OCI-LY1 (cell line): ENCODE measurements around the gene TUT1.

Experiments
- H2AFZ ChIP-seq: fragments of 200-600 bp; sonication (generic), shearing (Covaris generic); 2 replicates; pipeline ENCODE4 v1.6.0; 2014; ENCODE audit warnings: antibody characterized with exemption, mild to moderate bottlenecking, low read length
- H3F3A ChIP-seq: fragments of 200-600 bp; sonication (generic), shearing (Covaris generic); 2 replicates; pipeline ENCODE4 v1.6.0; 2014; ENCODE audit warnings: mild to moderate bottlenecking, antibody characterized with exemption, low read length, moderate library complexity; ENCODE audit not compliant: insufficient read depth
- H3K27ac ChIP-seq: fragments of 200-600 bp; sonication (generic); 2 replicates; pipeline ENCODE4 v1.5.1; 2014; ENCODE audit warnings: low read length, mixed run types, mild to moderate bottlenecking, low read depth; ENCODE audit not compliant: poor library complexity, severe bottlenecking
- H3K27me3 ChIP-seq: fragments of 200-600 bp; sonication (generic); 2 replicates; pipeline ENCODE4 v1.6.0; 2014; ENCODE audit warnings: antibody characterized with exemption, mild to moderate bottlenecking, low read length, moderate library complexity; ENCODE audit not compliant: insufficient read depth
- H3K36me3 ChIP-seq: fragments of 200-600 bp; sonication (generic); 2 replicates; pipeline ENCODE4 v1.6.1; 2014; ENCODE audit warnings: mild to moderate bottlenecking, antibody characterized with exemption, low read length, moderate library complexity, mixed read lengths; ENCODE audit not compliant: insufficient read depth
- H3K4me1 ChIP-seq: fragments of 200-600 bp; sonication (generic); 2 replicates; pipeline ENCODE4 v1.5.1; 2014; ENCODE audit warnings: mild to moderate bottlenecking, low read length, moderate library complexity; ENCODE audit not compliant: insufficient read depth, severe bottlenecking
- H3K4me2 ChIP-seq: fragments of 200-600 bp; sonication (generic), shearing (Covaris generic); 2 replicates; pipeline ENCODE4 v1.6.1; 2014; ENCODE audit warnings: low read length
- H3K4me3 ChIP-seq: fragments of 200-600 bp; sonication (generic); 2 replicates; pipeline ENCODE4 v1.5.1; 2014; ENCODE audit warnings: low read length, low read depth, mild to moderate bottlenecking, mixed read lengths; ENCODE audit not compliant: poor library complexity, severe bottlenecking
- H3K79me2 ChIP-seq: fragments of 200-600 bp; shearing (Covaris generic); 2 replicates; pipeline ENCODE4 v1.6.1; 2016; ENCODE audit warnings: mixed run types, low read length, mixed read lengths; ENCODE audit not compliant: insufficient read depth
- H3K9ac ChIP-seq: fragments of 200-600 bp; sonication (generic), shearing (Covaris generic); 2 replicates; pipeline ENCODE4 v1.6.1; 2014; ENCODE audit warnings: mild to moderate bottlenecking, low read length, mixed read lengths
- H3K9me2 ChIP-seq: fragments of 200-600 bp; sonication (generic), shearing (Covaris generic); 2 replicates; pipeline ENCODE4 v1.6.1; 2014; ENCODE audit warnings: low read depth, mild to moderate bottlenecking, low read length, mixed read lengths
- H3K9me3 ChIP-seq: fragments of 200-600 bp; shearing (Covaris generic); 2 replicates; pipeline ENCODE4 v1.6.1; 2014; ENCODE audit warnings: low read length, mixed read lengths
- H4K20me1 ChIP-seq: fragments of 200-600 bp; sonication (generic), shearing (Covaris generic); 2 replicates; pipeline ENCODE4 v1.6.0; 2016; ENCODE audit warnings: mild to moderate bottlenecking, low read length; ENCODE audit not compliant: insufficient read depth
- EZH2 ChIP-seq: fragments of 200-600 bp; sonication (generic), shearing (Covaris generic); IDR thresholded peaks from 2 replicates; pipeline ENCODE4 v1.8.0; 2017; ENCODE audit warnings: borderline replicate concordance, mixed run types, mild to moderate bottlenecking, antibody characterized with exemption, low read length, moderate library complexity, mixed read lengths
- TF ChIP-seq, protein P1 (sequence below): fragments of 200-600 bp; sonication (generic), shearing (Covaris generic); IDR thresholded peaks from 2 replicates; pipeline ENCODE4 v1.5.1; 2017; ENCODE audit warnings: mild to moderate bottlenecking, antibody characterized with exemption, low read length, moderate library complexity, mixed read lengths

TUT1 gene

DNA sequence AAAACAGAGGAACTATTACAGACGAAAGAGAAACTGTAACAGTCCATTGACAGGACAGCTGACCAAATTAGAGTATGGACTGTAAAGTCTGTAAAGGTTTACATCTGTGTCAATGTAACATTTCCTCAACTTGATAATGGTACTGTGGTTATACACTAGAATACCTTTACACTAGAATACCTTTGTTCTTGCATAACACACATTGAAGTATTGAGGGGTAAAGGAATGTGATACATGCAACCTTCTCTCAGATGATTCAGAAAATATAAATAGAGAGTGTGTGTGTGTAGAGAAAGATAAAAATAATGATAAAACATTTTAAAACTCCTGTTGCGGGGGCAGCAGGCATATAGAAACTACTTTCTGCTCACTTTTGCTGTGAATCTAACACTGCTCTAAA is 12.1 kb downstream of the TUT1 start:
- Histone ChIP-seq H4K20me1 (no peaks in the 10 kb centered on the region), H3K79me2 (no peaks in the 10 kb centered on the region), H3K36me3 (peaks cover 75% of the 10 kb centered on the region), H3K9me3 (no peaks in the 10 kb centered on the region), H3K9ac (no peak overlapping the region), H2AFZ (no peak overlapping the region), H3K27ac (no peak overlapping the region), H3K4me2 (no peak overlapping the region), H3K4me3 (no peak overlapping the region), H3K9me2 (no peaks in the 10 kb centered on the region), H3K27me3 (no peaks in the 10 kb centered on the region), H3K4me1 (peaks cover 15% of the 10 kb centered on the region), H3F3A (no peaks in the 10 kb centered on the region)
- TF ChIP-seq EZH2, result no peak
- TF ChIP-seq, protein P1, sequence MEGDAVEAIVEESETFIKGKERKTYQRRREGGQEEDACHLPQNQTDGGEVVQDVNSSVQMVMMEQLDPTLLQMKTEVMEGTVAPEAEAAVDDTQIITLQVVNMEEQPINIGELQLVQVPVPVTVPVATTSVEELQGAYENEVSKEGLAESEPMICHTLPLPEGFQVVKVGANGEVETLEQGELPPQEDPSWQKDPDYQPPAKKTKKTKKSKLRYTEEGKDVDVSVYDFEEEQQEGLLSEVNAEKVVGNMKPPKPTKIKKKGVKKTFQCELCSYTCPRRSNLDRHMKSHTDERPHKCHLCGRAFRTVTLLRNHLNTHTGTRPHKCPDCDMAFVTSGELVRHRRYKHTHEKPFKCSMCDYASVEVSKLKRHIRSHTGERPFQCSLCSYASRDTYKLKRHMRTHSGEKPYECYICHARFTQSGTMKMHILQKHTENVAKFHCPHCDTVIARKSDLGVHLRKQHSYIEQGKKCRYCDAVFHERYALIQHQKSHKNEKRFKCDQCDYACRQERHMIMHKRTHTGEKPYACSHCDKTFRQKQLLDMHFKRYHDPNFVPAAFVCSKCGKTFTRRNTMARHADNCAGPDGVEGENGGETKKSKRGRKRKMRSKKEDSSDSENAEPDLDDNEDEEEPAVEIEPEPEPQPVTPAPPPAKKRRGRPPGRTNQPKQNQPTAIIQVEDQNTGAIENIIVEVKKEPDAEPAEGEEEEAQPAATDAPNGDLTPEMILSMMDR, result no peak

DNA sequence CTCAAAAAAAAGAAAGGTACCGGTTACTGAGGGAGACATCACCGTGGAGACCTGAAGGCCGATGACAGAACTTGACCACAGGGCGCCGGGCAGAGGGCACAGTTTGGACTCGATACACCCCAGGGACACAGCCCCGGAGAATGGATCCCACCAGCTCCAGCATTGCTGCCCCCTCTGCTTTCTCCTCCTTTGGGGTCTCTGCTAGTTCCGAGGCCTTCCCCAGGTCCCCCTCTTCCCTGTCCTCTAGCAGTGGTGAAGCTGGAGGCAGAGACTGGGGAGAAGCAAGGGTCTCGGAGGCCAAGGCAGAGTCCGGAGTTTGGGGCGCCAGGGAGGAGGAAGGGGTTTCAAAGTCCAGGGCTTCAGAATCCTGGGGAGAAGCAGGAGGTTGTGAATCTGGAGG is 12.8 kb downstream of the TUT1 start:
- Histone ChIP-seq H3F3A (no peaks in the 10 kb centered on the region), H2AFZ (no peak overlapping the region), H3K4me2 (no peak overlapping the region), H4K20me1 (no peaks in the 10 kb centered on the region), H3K36me3 (peaks cover 68% of the 10 kb centered on the region), H3K9me2 (no peaks in the 10 kb centered on the region), H3K4me3 (no peak overlapping the region), H3K27me3 (no peaks in the 10 kb centered on the region), H3K79me2 (no peaks in the 10 kb centered on the region), H3K9me3 (no peaks in the 10 kb centered on the region), H3K4me1 (peaks cover 15% of the 10 kb centered on the region), H3K9ac (no peak overlapping the region), H3K27ac (no peak overlapping the region)
- TF ChIP-seq EZH2, result no peak
- TF ChIP-seq, protein P1, result no peak

DNA sequence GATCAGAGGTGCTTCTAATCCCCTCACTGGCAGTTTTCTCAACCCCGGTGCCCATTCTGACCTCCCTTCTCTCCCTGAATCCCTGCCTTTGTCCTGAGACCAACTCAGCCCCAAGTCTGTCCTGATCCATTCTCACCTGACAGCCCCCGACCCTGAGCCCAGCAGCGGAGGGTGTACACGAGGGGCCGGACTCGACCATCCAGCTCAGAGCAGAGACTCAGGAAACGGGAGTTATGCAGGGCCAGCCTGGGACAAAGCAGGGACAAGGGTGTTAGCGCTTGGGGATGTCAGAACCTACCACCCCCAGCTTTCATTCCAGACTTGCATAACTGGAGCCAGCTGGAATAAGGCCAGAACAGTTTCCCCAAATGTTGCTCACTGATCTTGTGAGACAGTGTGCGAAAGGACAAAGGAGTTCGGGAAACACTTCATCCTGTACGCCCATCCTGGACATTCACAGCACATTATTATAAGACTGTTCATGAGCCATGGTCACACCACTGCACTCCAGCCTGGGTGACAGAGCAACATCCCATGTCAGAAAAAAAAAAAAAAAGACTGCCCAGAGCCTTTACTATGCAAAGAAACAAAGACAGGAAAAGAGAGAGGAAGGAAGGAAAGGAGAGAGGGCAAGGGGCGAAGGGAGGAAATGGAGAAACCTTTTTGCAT is 14.1 kb downstream of the TUT1 start:
- Histone ChIP-seq H3K27ac (no peak overlapping the region), H3F3A (no peaks in the 10 kb centered on the region), H3K79me2 (peaks cover 13% of the 10 kb centered on the region), H3K4me3 (no peak overlapping the region), H3K9me3 (no peaks in the 10 kb centered on the region), H3K9ac (no peak overlapping the region), H3K4me1 (peaks cover 22% of the 10 kb centered on the region), H3K4me2 (no peak overlapping the region), H3K27me3 (no peaks in the 10 kb centered on the region), H2AFZ (no peak overlapping the region), H3K36me3 (peaks cover 65% of the 10 kb centered on the region), H3K9me2 (no peaks in the 10 kb centered on the region), H4K20me1 (no peaks in the 10 kb centered on the region)
- no peak for TF ChIP-seq EZH2
- TF ChIP-seq, protein P1, result no peak
